Mesendoderm (in vitro differentiated cells): ENCODE data around the gene ANK3.

Source experiments
- DNase-seq: peaks from one replicate; pipeline ENCODE4 v3.0.0; 2013
- H2AK5ac ChIP-seq: 2 replicates; pipeline ENCODE4 v1.6.1; 2013; ENCODE audit warnings: low read length, inconsistent platforms
- H2BK120ac ChIP-seq: 2 replicates; pipeline ENCODE4 v1.6.1; 2013; ENCODE audit warnings: low read depth, mild to moderate bottlenecking, low read length, moderate library complexity, mixed read lengths
- H2BK15ac ChIP-seq: replicated peaks from 2 replicates; pipeline ENCODE4 v1.6.1; 2013; ENCODE audit warnings: low read depth, mild to moderate bottlenecking, moderate library complexity
- H2BK5ac ChIP-seq: 2 replicates; pipeline ENCODE4 v1.6.1; 2013; ENCODE audit warnings: low read length, inconsistent platforms
- H3K18ac ChIP-seq: 2 replicates; pipeline ENCODE4 v1.6.1; 2013; ENCODE audit warnings: mild to moderate bottlenecking, low read length, mixed read lengths
- H3K23ac ChIP-seq: one replicate; pipeline ENCODE4 v1.6.1; 2013; ENCODE audit warnings: low read length
- H3K27ac ChIP-seq: 2 replicates; pipeline ENCODE4 v1.5.1; 2013; ENCODE audit warnings: low read depth, mild to moderate bottlenecking, inconsistent platforms, low read length, moderate library complexity
- H3K27me3 ChIP-seq: 2 replicates; pipeline ENCODE4 v1.6.1; 2013; ENCODE audit warnings: low read length, control low read depth, mild to moderate bottlenecking, inconsistent platforms; ENCODE audit not compliant: insufficient read depth, poor library complexity
- H3K36me3 ChIP-seq: 2 replicates; pipeline ENCODE4 v1.6.1; 2013; ENCODE audit warnings: low read length, inconsistent platforms; ENCODE audit not compliant: control insufficient read depth, insufficient read depth
- H3K4ac ChIP-seq: one replicate; pipeline ENCODE4 v1.6.1; 2013; ENCODE audit warnings: low read depth, mild to moderate bottlenecking, low read length, moderate library complexity
- H3K4me1 ChIP-seq: 2 replicates; pipeline ENCODE4 v1.6.1; 2013; ENCODE audit warnings: low read depth, low read length, inconsistent platforms; ENCODE audit not compliant: control insufficient read depth
- H3K4me2 ChIP-seq: 2 replicates; pipeline ENCODE4 v1.6.1; 2013; ENCODE audit warnings: low read length
- H3K4me3 ChIP-seq: 2 replicates; pipeline ENCODE4 v1.5.1; 2013; ENCODE audit warnings: mild to moderate bottlenecking, low read length
- H3K56ac ChIP-seq: one replicate; pipeline ENCODE4 v1.6.1; 2013; ENCODE audit warnings: low read length
- H3K79me1 ChIP-seq: 2 replicates; pipeline ENCODE4 v1.6.1; 2013; ENCODE audit warnings: low read length, inconsistent platforms
- H3K79me2 ChIP-seq: 2 replicates; pipeline ENCODE4 v1.6.1; 2013; ENCODE audit warnings: mild to moderate bottlenecking, low read length; ENCODE audit not compliant: control insufficient read depth, insufficient read depth
- H3K9ac ChIP-seq: 2 replicates; pipeline ENCODE4 v1.6.1; 2013; ENCODE audit warnings: low read length, inconsistent platforms
- H4K5ac ChIP-seq: one replicate; pipeline ENCODE4 v1.6.1; 2013; ENCODE audit warnings: low read length
- H4K8ac ChIP-seq: one replicate; pipeline ENCODE4 v1.6.1; 2013; ENCODE audit warnings: low read depth, mild to moderate bottlenecking, control low read depth, low read length, moderate library complexity
- WGBS: extraction: QIAGEN DNeasy Blood & Tissue Kit; methylation state at CpG from one replicate; pipeline ENCODE4 v1.1.7; 2013; ENCODE audit warnings: low lambda C conversion rate, missing lambda C conversion rate; ENCODE audit not compliant: insufficient coverage; ENCODE audit errors: extremely low coverage; 5-methylcytosine and 5-hydroxymethylcytosine counted together

ANK3 gene

DNA sequence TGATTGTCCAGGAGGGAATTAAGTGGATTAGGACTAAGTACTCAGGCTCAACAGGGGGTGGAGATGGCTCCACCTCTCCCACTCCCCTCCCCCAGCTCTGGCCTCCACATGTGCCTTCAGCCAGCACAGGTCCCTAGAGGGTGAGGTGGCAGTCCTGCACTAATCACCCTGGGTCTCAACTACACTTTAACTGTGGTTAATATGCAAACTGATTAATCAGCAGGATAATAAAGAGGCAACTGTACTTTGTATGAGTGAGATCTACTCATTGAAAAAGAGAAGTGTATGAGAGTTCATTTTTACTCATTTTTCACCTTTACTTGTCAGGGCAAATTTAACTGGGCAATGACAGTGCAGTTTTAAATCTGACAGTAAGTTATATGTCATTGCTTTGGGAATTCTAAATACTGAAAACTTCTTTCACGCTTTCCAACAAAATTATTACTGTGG lies 259.5 kb downstream of the ANK3 start:
- DNase-seq: peak; percentile 92
- no peak overlapping the region for H2AK5ac ChIP-seq
- H3K27me3 ChIP-seq: no peaks in the 10 kb centered on the region
- H3K18ac ChIP-seq: no peak overlapping the region
- H3K79me1 ChIP-seq: no peaks in the 10 kb centered on the region
- H2BK120ac ChIP-seq: no peak overlapping the region
- no peak overlapping the region for H2BK15ac ChIP-seq
- H3K27ac ChIP-seq: no peak overlapping the region
- H3K4ac ChIP-seq: no peak overlapping the region
- no CpG with 5 or more reads among the region's 1 CpG for WGBS
- H3K56ac ChIP-seq: no peak overlapping the region
- no peak overlapping the region for H3K9ac ChIP-seq
- H4K8ac ChIP-seq: no peak overlapping the region
- no peak overlapping the region for H3K23ac ChIP-seq
- no peaks in the 10 kb centered on the region for H3K79me2 ChIP-seq
- no peak overlapping the region for H3K4me3 ChIP-seq
- H3K36me3 ChIP-seq: no peaks in the 10 kb centered on the region
- H3K4me2 ChIP-seq: no peak overlapping the region
- H3K4me1 ChIP-seq: no peaks in the 10 kb centered on the region
- H2BK5ac ChIP-seq: no peak overlapping the region
- no peak overlapping the region for H4K5ac ChIP-seq

GRCh38 chr10:60125895-60126294 lies 263.8 kb downstream of the ANK3 start:
- H3K56ac ChIP-seq: no peak overlapping the region
- no peaks in the 10 kb centered on the region for H3K36me3 ChIP-seq
- H3K18ac ChIP-seq: no peak overlapping the region
- no peaks in the 10 kb centered on the region for H3K79me2 ChIP-seq
- H4K5ac ChIP-seq: no peak overlapping the region
- H3K4me3 ChIP-seq: no peak overlapping the region
- no peak overlapping the region for H3K27ac ChIP-seq
- H3K27me3 ChIP-seq: no peaks in the 10 kb centered on the region
- H2BK120ac ChIP-seq: no peak overlapping the region
- H4K8ac ChIP-seq: no peak overlapping the region
- H2BK5ac ChIP-seq: no peak overlapping the region
- H3K4ac ChIP-seq: no peak overlapping the region
- no peak overlapping the region for H3K4me2 ChIP-seq
- H3K23ac ChIP-seq: no peak overlapping the region
- H3K79me1 ChIP-seq: no peaks in the 10 kb centered on the region
- H3K9ac ChIP-seq: no peak overlapping the region
- H3K4me1 ChIP-seq: no peaks in the 10 kb centered on the region
- no peak overlapping the region for H2BK15ac ChIP-seq
- no peak for DNase-seq
- H2AK5ac ChIP-seq: no peak overlapping the region

- no peak for DNase-seq
- Histone ChIP-seq H2AK5ac (no peak overlapping the region), H4K8ac (no peak overlapping the region), H3K9ac (no peak overlapping the region), H3K56ac (no peak overlapping the region), H3K4me2 (no peak overlapping the region), H3K36me3 (no peaks in the 10 kb centered on the region), H3K27ac (no peak overlapping the region), H2BK15ac (no peak overlapping the region), H3K4me1 (no peaks in the 10 kb centered on the region), H2BK120ac (no peak overlapping the region), H3K27me3 (no peaks in the 10 kb centered on the region), H3K79me2 (no peaks in the 10 kb centered on the region), H3K79me1 (no peaks in the 10 kb centered on the region), H3K18ac (no peak overlapping the region), H3K23ac (no peak overlapping the region), H2BK5ac (no peak overlapping the region), H3K4ac (no peak overlapping the region), H4K5ac (no peak overlapping the region), H3K4me3 (no peak overlapping the region)
- WGBS: no CpG with 5 or more reads among the region's 5 CpGs
Measured at GRCh38 chr10:60124536-60124935, 265.1 kb downstream of the ANK3 start.

DNA sequence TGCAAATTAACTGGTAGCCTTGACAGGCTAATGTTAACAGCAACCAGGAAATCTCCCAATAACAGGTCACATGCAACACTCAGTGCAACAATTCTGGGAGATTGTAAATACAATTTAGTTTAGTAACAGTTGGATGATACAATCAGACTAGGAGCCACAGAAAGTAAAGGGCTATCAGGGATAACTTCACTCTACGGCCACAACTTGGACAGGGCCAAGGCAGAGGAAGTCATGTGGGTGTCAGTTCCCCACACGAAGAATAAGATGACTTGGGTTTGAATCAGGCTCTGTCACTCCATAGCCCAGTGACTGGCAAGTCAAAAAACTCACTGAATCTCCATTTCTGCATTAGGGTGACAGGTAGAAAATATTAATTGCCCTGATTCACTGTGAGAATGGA lies 266.0 kb downstream of the ANK3 start:
- H3K56ac ChIP-seq: no peak overlapping the region
- H3K27me3 ChIP-seq: no peaks in the 10 kb centered on the region
- H2AK5ac ChIP-seq: no peak overlapping the region
- H3K4ac ChIP-seq: no peak overlapping the region
- H3K4me2 ChIP-seq: no peak overlapping the region
- no peak overlapping the region for H3K9ac ChIP-seq
- no peaks in the 10 kb centered on the region for H3K4me1 ChIP-seq
- no peak overlapping the region for H3K27ac ChIP-seq
- H4K8ac ChIP-seq: no peak overlapping the region
- no CpG with 5 or more reads among the region's 2 CpGs for WGBS
- H2BK15ac ChIP-seq: no peak overlapping the region
- no peak overlapping the region for H2BK120ac ChIP-seq
- H3K79me2 ChIP-seq: no peaks in the 10 kb centered on the region
- no peak for DNase-seq
- H2BK5ac ChIP-seq: no peak overlapping the region
- H3K18ac ChIP-seq: no peak overlapping the region
- H3K36me3 ChIP-seq: no peaks in the 10 kb centered on the region
- H4K5ac ChIP-seq: no peak overlapping the region
- no peak overlapping the region for H3K4me3 ChIP-seq
- H3K23ac ChIP-seq: no peak overlapping the region
- H3K79me1 ChIP-seq: no peaks in the 10 kb centered on the region

DNA sequence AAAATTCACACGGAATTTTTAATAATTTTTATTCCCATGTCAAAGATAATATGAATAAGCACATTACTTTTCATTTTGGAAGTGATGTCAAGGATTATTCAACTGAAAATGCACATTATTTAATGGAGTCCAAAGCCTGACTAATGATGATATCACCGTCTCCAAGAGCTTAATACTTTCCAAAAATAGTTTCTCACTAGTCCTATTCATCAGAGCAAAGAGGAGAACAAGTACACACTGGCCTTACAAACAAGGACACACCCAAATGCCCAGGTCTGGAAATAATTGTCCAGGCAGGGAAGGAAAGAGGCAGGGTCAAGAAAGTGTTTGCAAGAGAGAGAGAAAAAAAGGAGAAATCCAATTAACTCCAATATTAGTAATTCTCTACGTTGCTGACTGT lies 266.5 kb downstream of the ANK3 start:
- H3K79me1 ChIP-seq: no peaks in the 10 kb centered on the region
- H3K27ac ChIP-seq: no peak overlapping the region
- H3K4me2 ChIP-seq: no peak overlapping the region
- no peaks in the 10 kb centered on the region for H3K27me3 ChIP-seq
- no peak overlapping the region for H4K5ac ChIP-seq
- no peak overlapping the region for H2BK5ac ChIP-seq
- H3K79me2 ChIP-seq: no peaks in the 10 kb centered on the region
- H2BK15ac ChIP-seq: no peak overlapping the region
- no peak overlapping the region for H3K9ac ChIP-seq
- no peak overlapping the region for H4K8ac ChIP-seq
- no peak for DNase-seq
- no peak overlapping the region for H3K23ac ChIP-seq
- no peak overlapping the region for H3K4ac ChIP-seq
- H3K4me1 ChIP-seq: no peaks in the 10 kb centered on the region
- WGBS: no CpG with 5 or more reads among the region's 3 CpGs
- no peaks in the 10 kb centered on the region for H3K36me3 ChIP-seq
- no peak overlapping the region for H2BK120ac ChIP-seq
- no peak overlapping the region for H2AK5ac ChIP-seq
- no peak overlapping the region for H3K56ac ChIP-seq
- H3K18ac ChIP-seq: no peak overlapping the region
- no peak overlapping the region for H3K4me3 ChIP-seq

GRCh38 chr10:60122190-60122589 lies 267.5 kb downstream of the ANK3 start:
- Histone ChIP-seq H3K4me2 (no peak overlapping the region), H3K79me2 (no peaks in the 10 kb centered on the region), H3K27ac (no peak overlapping the region), H3K36me3 (no peaks in the 10 kb centered on the region), H4K5ac (no peak overlapping the region), H2BK15ac (no peak overlapping the region), H2BK5ac (no peak overlapping the region), H4K8ac (no peak overlapping the region), H3K9ac (no peak overlapping the region), H3K79me1 (no peaks in the 10 kb centered on the region), H2BK120ac (no peak overlapping the region), H3K23ac (no peak overlapping the region), H3K4me1 (no peaks in the 10 kb centered on the region), H3K18ac (no peak overlapping the region), H2AK5ac (no peak overlapping the region), H3K27me3 (no peaks in the 10 kb centered on the region), H3K4me3 (no peak overlapping the region), H3K4ac (no peak overlapping the region), H3K56ac (no peak overlapping the region)
- WGBS: no CpG with 5 or more reads among the region's 2 CpGs
- no peak for DNase-seq
